GM12874 (cell line): Measurements from ENCODE around the gene ELK4.

Experiments
- TF ChIP-seq, protein P1 (sequence below): IDR thresholded peaks from 2 replicates; pipeline ENCODE4 v1.5.1; 2011; ENCODE audit warnings: low read depth, mild to moderate bottlenecking, control low read depth, low read length, moderate library complexity; ENCODE audit not compliant: insufficient read depth

ELK4 gene

GRCh38 chr1:205578780-205579571 is 52.8 kb downstream of the ELK4 start:
- TF ChIP-seq, protein P1, sequence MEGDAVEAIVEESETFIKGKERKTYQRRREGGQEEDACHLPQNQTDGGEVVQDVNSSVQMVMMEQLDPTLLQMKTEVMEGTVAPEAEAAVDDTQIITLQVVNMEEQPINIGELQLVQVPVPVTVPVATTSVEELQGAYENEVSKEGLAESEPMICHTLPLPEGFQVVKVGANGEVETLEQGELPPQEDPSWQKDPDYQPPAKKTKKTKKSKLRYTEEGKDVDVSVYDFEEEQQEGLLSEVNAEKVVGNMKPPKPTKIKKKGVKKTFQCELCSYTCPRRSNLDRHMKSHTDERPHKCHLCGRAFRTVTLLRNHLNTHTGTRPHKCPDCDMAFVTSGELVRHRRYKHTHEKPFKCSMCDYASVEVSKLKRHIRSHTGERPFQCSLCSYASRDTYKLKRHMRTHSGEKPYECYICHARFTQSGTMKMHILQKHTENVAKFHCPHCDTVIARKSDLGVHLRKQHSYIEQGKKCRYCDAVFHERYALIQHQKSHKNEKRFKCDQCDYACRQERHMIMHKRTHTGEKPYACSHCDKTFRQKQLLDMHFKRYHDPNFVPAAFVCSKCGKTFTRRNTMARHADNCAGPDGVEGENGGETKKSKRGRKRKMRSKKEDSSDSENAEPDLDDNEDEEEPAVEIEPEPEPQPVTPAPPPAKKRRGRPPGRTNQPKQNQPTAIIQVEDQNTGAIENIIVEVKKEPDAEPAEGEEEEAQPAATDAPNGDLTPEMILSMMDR, result no peak

- TF ChIP-seq, protein P1, result no peak
Observed at GRCh38 chr1:205577874-205578658, 53.7 kb downstream of the ELK4 start.

DNA sequence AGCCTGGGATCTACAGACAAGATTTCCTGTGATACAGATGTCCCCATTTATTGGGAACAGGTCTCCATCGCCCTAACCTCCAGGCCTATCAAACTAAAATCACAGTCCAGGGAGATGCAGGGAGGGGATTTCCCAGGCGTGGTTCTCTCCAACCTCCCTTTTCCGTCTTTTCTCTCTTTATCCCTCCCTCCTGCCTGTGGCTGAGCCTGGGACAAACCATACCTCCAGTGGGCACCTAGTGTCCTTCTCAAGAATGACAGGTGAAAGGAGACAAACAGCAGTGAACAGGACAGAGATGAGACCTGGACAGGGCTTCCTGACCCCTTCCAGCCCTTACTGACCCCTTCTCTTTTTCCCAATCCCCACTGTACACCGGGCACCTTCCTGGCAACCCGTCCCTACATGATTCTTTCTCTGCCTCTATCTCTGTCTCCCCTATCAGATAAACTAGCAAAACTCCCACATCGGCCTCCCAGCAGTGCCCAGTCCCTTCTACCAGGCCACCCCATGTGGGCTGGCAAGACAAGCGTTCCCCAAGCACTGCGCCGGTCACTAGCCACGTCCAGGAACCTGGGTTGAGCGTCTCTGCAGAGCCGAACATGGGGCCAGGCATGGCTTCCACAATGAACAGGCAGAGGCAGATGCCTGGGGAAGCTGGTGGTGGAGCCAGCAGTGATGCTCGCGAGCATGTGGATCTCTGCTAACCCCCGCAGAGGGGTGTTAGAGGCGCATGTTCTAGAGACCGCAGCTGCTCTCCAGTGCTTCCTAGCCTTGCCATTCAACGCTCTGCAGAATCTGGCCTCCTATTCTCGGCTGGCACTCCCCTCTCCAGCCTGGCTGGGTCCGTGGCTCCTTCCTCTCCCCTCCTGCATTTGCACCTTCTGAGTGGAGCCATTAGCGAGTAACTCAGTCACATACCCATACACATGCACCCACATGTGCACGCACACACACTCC is 54.7 kb downstream of the ELK4 start:
- TF ChIP-seq, protein P1, result no peak

DNA sequence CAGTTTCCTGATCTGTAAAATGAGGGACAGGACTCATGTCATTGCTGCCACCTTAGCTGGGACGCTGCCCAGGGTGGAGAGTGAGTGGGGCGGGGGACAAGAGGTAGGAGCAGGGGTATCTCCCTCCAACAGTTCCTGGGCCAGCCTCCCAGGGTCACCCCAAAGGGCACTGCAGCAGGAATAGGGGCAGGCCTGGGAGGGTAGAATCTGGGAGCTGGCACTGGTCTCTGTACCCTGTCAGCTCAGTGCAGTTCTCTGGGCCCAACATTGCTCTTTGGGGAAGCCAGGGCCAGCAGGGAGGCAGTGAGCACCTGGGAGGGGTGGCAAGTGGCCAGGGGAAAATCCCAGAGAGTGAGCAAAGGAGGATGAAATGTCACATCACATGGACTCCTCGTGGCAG is 55.8 kb downstream of the ELK4 start:
- TF ChIP-seq, protein P1, result no peak

DNA sequence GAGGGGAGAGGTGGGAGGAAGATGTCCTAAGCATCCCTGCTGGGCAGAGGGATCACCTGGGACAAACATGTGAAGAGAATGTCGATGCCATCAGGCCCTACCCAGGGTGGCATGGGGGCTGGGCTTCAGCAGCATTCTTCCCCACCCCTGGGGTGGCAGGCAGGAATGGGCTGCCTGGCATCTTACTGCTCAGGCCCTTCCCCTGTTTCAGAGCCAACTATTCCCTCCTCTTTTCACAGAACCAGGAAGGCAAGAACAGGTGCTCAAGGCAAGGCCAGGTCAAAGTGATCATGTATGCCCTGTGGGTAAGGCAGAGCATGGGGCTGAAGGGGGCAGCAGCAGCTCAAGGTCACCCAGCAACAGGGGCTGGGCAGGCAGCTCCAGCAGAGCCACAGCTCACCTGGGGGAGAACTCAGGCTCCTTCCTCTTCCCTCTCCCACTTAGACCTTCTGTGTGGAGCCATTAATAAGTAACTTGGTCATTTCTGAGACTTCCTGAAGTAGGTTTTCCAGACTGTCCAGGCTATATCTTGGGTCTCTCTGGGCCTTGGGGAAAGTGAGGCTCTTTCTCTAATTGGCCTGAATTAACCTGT is 56.4 kb downstream of the ELK4 start:
- TF ChIP-seq, protein P1, result no peak

GRCh38 chr1:205572421-205572820 is 59.4 kb downstream of the ELK4 start:
- TF ChIP-seq, protein P1, result no peak
